ENCODE data around the gene DNAJC30. TPM values are rescaled to one million over a fixed set of nuclear protein-coding genes. Genes with fewer than 3 reads are reported as not detected.
A peak's percentile ranks its signal among the peaks of the same experiment; 100 is the strongest.

The DNAJC30 gene
- total and polyA plus RNA-seq, 2 of the 8 experiments (the other 6 are each of a cell fraction or from before 2014, with no cell fraction given), result 6.1 to 6.3 TPM

DNA sequence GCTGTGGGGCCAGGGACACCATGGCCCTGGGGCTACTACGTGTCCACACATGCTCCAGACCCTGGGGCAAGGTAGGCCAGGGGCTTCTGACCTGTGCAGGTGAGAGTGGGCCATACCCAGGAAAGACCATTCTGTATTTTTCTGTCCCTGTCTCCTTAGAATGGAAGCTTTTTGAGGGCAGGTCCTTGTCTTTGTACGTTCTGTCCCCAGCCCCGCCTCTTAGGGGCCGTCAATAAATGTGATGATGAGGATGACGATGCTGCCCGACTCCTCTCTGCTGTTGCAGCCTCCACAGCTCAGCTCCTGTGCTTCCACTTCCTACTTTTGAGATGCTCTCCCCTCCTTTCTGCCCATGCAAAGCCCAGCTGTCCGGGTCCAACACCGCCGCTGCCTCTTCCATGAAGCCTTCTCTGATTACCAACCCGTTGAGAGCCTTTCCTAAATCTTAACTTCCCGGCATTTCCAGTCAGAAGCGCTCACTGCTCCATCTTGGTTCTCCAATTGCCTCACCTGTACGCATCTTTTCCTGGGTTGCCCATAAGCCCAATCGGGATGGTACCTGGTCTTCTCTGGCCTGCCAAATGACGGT is 11.3 kb downstream of the DNAJC30 start:
- CTCF ChIA-PET (ENCODE audit: partially characterized antibody), result interaction anchor here (0.7 to 9.1 kb wide), 8 partner anchors 28 to 66 kb away, joined by 3 to 72 read pairs (median 4); no protein-coding TSS in a partner anchor
- H3K14ac ChIP-seq (ENCODE audit: insufficient read length), result no peak overlapping the region
- H2BK20ac ChIP-seq (ENCODE audit: low read length), result no peak overlapping the region
- no peaks in the 10 kb centered on the region; a peak in 2 of 7 replicates for H3K27me3 ChIP-seq (replicated peaks in 1 of 4; ENCODE audit: control insufficient read depth in 3 of 4, extremely low read depth in 1 of 4, insufficient read depth in 3 of 4, low read length in 3 of 4)
- H3K79me1 ChIP-seq (ENCODE audit: low read depth, low read length), result 0 out of 2 replicates have a peak, but pooled peaks cover 3% of the 10 kb centered on the region
- H2BK12ac ChIP-seq (ENCODE audit: low read depth, low read length), result peak overlapping the region; percentile 35; the same call in 1 of the 2 replicates
- no peaks in the 10 kb centered on the region for H4K20me1 ChIP-seq (replicated peaks in 1 of 2; ENCODE audit: control insufficient read depth in 1 of 2, insufficient read depth in 2 of 2, low read length in 2 of 2)
- H3K79me2 ChIP-seq (ENCODE audit: control insufficient read depth in 1 of 2, insufficient read depth in 2 of 2, low read length in 2 of 2), result no peaks in the 10 kb centered on the region
- no peak overlapping the region for H4K5ac ChIP-seq (ENCODE audit: insufficient read length, low read depth, low read length)
- H2BK15ac ChIP-seq (ENCODE audit: low read length), result peak overlapping the region; percentile 83; the same call in 1 of the 2 replicates
- H3K4ac ChIP-seq (replicated peaks; ENCODE audit: insufficient read length, low read depth, low read length), result no peak overlapping the region
- no peak overlapping the region for H3K4me3 ChIP-seq (ENCODE audit: extremely low read depth in 1 of 4, insufficient read depth in 2 of 4, low read depth in 3 of 4, low read length in 4 of 4)
- no peak overlapping the region for H2BK5ac ChIP-seq (ENCODE audit: low read depth, low read length)
- no peak overlapping the region for H2AK5ac ChIP-seq (ENCODE audit: low read depth, low read length)
- POLR2A ChIA-PET (ENCODE audit: partially characterized antibody), result interaction anchor here (0.8 to 1.6 kb wide), 4 partner anchors 8 to 31 kb away, joined by 3 to 4 read pairs (median 4); partner anchors contain the start of genes BUD23 and DNAJC30
- H4K91ac ChIP-seq (replicated peaks; ENCODE audit: insufficient read length, low read length), result peak overlapping the region; percentile 62
- no peak overlapping the region for H3K9ac ChIP-seq (replicated peaks in 1 of 4; ENCODE audit: extremely low read depth in 1 of 4, low read depth in 3 of 4, low read length in 3 of 4)
- H3K9me3 ChIP-seq (ENCODE audit: insufficient read depth in 2 of 2, low read depth in 1 of 2, low read length in 1 of 2), result no peaks in the 10 kb centered on the region
- no peak overlapping the region for H3K56ac ChIP-seq (replicated peaks; ENCODE audit: insufficient read length, low read depth, low read length)
- peaks cover 0 to 20% (median 8%) of the 10 kb centered on the region in 4 experiments; a peak in 6 of 7 replicates for H3K4me1 ChIP-seq (replicated peaks in 1 of 4; ENCODE audit: control insufficient read depth in 3 of 4, insufficient read depth in 4 of 4, low read length in 3 of 4)
- H4K8ac ChIP-seq (ENCODE audit: extremely low read depth, insufficient read depth, low read length), result no peak overlapping the region; the same call in 1 of the 2 replicates
- peaks cover 5% of the 10 kb centered on the region; the same call in 1 of the 2 replicates for H3K23me2 ChIP-seq (ENCODE audit: low read depth, low read length)
- WGBS, 2 experiments (ENCODE audit: extremely low coverage in 1 of 2, insufficient coverage in 1 of 2, insufficient read length in 1 of 2, insufficient replicate concordance in 2 of 2, low coverage in 1 of 2, low lambda C conversion rate in 2 of 2, missing lambda C conversion rate in 1 of 2), result 88% methylated on average over 15 of the region's 15 CpGs; no CpG with 5 or more reads in 1 of the 2 experiments
- no peak overlapping the region for H3K27ac ChIP-seq (ENCODE audit: low read depth, low read length)
- no peak overlapping the region for H2BK120ac ChIP-seq (replicated peaks; ENCODE audit: low read depth, low read length)
- H3K18ac ChIP-seq (ENCODE audit: extremely low read depth, low read length), result peak overlapping the region; percentile 48; the same call in 1 of the 2 replicates
- FAIRE-seq (no peak), DNase-seq (ENCODE audit: low read depth in 1 of 2, low spot score in 2 of 2) (no peak)
- no peak overlapping the region for H2AFZ ChIP-seq (ENCODE audit: low read length)
- no peak overlapping the region for H3K4me2 ChIP-seq (ENCODE audit: insufficient read depth in 1 of 2, low read depth in 2 of 2, low read length in 2 of 2)
- no peak for TF ChIP-seq EP300 (IDR thresholded peaks at IDR 0.05; ENCODE audit: borderline replicate concordance in 1 of 2, low read depth in 2 of 2, low read length in 2 of 2)
- no peaks in the 10 kb centered on the region for H3K36me3 ChIP-seq (ENCODE audit: control insufficient read depth in 2 of 4, insufficient read depth in 4 of 4, low read length in 3 of 4)
- no peak overlapping the region for H3K23ac ChIP-seq (ENCODE audit: insufficient read length)
